ENCODE measurements around the gene ZNF474.

The ZNF474 gene

DNA sequence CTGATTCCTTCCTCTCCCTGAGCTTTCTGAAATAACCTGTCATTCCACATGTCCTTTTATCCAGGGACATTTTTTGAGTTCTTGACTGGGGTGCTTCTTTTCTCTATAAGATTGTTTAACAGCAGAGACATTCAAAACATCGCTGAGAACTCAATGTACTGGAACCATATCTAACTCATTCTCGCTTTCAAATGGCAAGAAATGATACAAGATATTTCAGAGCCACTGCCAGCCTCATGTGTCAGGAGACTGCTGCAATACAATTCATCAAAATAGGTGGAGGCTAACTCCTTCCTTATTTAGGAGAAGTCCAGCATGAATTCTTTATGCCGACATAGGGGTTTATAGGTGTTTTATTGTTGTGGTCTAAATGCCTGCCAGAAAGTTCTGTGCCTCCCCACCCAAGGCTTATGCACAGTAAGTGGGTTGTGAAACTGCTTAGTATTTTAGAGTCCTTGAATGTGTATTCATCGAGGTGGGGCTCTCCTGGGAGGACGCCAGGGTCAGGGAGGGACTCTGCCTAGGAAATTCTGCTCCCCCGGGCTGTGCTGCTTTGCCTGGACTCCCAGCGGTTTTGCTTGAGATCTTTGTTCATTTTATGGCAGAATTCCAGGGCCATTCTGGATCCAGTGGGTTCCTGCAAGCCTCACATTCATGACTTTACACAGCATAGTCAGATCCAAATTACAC is 53.9 kb downstream of the ZNF474 start:
- no peak for DNase-seq

DNA sequence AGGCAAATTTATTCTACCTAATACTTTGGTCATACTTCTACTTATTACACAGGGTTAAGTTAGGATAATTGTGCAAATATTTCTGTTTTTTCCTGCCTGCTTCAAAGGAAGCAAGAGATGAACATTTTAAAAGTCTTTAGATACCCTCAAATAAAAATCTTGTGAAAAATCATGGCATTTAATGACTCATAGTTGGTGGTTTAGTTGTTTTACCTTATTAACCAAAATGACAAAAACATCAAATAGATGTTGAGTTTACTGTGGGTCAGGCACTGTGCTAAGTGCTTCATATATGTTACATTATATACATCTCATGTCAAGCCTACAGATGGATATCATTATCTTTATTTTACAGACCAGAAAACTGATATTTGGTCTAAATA is 54.4 kb downstream of the ZNF474 start:
- no peak for DNase-seq

DNA sequence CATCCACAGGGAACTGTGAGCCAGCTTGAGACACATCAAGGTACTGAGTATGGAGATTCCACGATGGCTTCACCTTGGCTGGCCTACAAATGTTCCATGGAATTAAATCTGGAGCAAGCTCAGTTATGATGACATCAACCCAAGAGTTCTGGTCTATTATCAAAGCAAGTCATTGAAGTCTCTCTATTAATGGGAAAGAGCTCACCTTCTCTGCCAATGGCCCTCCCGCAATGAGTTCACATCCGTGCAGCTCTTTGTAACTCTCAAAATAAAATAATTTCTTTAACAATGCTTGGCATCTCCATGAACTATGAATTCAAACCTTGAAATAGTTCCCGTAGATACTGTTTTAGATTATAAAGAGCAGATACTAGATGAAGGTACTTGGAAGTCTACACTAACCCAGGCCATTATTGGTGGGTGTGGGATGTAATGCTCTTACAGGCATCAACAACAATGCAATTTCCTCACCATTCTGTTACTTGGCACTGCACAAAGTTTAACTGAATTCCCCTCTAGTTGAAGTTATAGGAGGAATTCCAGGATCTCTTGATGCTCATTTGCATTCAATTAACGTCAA is 55.4 kb downstream of the ZNF474 start:
- DNase-seq: no peak

DNA sequence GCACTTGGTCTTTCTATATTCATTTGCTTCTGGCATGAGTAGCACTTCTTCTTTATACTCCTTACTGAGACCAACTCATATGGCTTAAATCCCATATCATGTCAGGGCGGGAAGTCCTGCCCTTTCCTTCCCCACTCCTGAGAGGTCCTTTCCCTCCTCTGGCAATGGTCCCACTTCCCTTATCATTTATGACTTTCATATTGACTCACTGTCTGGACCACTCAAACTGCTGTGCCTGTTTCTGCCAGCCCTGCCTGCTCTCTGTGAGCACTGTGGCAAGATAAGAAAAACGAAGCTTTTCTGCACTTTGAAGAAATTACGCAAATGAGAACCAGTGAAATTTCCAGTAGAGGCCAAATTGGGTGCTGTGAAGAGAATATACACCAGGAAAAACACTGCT is 58.1 kb downstream of the ZNF474 start:
- no peak for DNase-seq

DNA sequence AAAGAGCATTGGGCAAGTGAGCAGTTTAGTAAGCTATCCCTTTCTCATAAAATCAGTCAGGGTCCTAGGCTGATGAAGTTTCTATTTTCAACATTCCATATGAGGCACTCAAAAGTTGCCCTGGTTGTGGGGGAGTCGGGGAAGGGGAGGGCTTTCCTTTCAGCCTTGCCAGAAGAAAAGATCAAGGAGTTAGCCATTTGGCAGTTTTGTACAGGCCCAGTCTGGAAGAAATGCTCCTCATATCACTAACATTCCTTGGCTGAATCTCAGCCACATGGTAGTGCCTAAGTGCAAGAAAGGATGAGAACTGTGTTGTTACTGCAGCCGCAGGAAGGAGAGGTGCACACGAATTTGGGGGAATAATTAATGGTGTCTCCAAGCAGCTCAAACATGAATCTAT is 60.8 kb downstream of the ZNF474 start:
- no peak for DNase-seq

DNA sequence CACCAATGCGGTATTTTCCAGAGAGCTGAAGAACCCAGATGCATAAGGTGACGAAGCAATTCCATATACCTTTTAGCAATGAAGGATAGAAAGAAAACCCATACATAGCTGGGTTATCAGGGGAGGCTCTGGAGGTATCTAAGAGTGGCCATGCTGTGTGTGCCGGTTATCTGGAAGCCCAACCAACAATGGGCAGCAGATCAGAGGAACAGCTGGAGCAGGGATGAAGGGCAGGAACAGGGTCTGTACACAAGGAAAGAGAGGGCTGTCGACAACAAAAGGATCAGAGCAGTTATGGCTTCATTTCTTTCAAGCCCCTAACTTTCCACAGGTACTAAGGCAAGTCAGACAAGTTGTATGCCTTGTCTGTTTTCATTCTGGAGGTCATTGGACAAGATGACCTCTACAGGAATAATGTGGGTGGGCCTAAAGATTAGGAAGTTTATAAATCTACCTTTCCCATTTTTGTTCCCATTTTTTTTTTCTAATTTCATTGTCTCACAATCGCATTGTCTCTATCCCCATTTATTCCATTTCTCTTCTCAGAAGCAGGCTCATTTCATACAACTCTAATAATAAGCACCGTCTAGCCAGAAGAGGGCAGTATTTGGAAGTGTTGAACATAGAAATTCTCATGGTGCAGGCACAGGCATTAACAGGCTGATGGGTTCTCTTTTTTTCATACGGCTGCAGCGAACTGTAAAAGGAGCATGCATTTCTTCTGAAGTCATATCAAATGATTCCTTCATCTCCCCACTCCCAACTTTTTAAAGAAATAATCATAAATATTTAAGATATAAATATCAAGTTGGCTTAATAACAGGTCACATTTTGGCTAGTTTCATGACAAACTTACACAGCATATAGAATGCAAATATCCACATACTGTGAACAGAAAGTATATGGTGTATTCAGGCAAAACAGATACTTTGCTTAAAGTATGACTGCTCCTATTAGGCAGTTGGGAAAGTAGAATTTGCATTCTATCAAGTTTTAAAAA is 63.5 kb downstream of the ZNF474 start:
- peak; percentile 13 for DNase-seq

DNA sequence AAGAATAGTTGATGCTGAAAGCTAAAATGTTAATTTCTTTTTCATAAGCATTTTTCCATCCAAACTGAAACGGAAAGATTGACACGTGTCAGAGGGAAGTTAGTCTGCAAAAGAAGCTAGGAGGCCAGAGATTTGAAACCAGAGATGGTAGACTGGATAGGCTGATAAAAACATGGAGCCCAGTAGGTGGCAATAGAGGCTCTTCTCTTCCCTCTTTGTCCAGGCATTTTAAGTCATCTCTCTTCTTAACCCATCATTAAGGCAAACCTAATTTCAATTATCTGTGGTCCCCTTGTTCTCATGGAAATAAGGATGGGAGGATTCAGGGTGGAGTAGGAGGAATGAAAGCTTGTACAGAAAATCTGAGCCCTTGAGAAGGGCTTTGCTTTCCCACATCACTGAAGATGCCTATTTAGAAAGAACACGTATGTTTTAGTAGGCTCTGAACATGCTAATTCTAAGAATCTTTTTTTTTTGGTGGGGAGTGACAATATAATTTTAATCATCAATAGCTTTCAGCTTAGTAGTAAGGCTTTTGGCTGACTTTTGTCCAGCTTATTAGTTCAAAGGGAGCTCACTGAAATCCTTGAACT is 66.6 kb downstream of the ZNF474 start:
- no peak for DNase-seq

DNA sequence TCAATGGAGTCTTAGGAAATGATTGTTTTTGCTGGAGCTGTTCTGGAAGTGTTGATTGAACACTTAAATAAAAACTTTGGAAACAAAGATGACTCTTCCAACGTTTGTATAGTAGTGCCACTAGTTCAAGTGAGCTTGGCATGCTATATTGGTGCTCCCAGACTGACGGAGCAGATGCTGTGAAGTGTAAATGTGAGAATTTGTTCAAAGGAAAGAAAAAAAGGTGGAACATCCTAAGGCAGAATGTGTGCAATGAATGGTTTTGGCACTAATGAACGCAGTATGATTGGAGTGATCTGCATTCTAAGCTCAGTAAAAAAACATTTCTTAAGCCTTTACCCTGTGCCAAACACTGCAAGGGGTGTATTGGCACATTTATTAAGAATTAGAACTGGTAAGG is 69.8 kb downstream of the ZNF474 start:
- no peak for DNase-seq

DNA sequence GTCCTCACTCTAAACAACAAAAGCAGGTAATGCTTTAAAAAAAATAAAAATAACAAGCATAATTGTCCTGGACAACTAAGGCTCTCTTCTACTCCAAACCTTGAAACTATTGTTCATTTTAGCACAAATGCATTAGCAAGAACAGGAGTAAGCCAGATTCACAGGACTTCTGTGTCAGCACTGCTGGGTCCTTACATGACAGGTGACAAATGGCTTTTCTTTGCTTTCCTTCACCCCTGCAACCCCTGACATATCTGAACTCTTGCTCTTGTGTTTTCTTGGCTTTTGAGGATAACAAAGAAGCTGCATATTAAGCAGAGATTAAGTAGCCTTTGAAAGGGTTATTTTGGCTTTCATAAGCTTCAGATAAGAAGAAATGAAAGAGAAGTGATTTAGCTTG is 71.1 kb downstream of the ZNF474 start:
- DNase-seq: no peak

DNA sequence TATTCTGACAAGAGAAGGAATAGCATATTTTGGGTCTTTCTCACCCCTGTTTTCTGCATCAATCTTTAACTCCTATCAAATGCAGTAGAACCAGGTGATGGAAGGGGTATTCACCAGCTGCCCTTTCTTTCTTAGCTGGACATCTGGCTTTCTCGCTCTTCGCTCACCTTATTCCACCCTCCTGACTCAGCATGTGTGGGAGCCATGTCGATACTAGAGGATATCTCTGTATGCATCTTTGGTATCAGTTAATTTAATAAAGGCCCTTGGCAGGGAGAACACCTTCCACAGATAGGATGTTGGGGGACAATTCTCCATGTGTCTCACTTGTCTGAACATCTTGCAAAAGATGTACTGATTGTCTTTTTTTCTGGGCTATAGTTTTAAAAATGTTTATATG is 71.5 kb downstream of the ZNF474 start:
- no peak for DNase-seq

DNA sequence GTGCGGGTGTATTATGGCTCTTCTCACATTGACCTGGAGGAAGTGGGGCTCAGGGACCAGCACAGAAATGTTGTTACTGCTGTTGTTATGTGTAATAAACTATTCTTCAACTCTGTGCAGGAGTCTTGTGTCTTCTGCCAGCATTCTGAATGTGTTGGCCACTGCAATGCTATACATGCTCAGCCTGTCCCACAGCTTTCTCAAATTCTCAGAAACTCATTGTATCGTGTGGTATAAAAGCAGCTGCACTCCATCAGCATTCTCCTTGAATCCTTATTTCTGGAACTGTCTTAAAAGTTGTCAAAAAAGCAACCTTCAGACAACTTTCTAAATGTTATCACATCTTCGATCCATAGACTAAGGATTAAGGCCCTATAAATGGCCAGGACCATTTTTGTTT is 72.0 kb downstream of the ZNF474 start:
- no peak for DNase-seq

DNA sequence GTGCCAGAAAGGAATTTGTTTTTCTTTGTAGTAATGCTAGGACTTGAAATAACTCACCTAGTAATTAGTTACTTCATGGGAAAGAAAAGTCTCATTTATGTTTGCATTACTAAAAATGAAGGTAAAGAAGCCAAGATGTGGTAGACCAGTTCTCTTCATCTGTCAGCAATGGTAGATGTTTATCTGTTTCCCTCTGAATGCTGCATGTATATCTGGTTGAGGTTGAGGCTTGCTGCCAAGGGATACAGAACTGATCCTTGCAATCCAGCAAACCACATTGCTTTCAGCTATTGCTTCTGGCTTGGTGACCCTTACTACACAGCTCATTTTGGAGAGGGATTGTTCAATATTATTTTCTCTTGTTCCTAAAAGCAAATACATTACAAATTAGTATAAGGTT is 73.6 kb downstream of the ZNF474 start:
- DNase-seq: no peak

All from CD4-positive, alpha-beta T cell treated with Interleukin-21 for 1 hour (primary cell).